Measurements from ENCODE around the gene PRKG1.

The PRKG1 gene

DNA sequence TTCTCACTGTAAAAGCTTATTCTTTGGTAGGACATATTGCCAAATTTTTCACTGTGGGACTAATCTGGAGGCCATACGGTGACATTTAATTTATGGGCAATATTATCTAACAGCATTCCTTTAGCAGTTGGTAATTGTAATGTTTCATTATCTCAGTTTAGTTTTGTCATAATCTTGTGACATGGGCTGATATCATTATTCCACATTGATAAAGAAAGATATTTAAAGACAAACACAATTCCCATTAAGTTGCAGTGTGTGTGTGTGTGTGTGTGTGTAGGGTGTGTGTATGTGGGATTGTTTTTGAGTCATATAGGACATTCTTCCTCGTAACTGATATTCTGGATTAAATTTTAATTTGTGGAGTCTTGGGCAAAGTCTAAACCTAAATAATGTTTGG, 238.5 kb downstream of the PRKG1 start:
- in situ Hi-C loops (cut with MboI; ENCODE audit: low pct_unique_long_range_greater_than_20kb, low sequenced_read_pairs, unreplicated experiment): no loop called here
- no peak for DNase-seq (ENCODE audit: low spot score)
- TF ChIP-seq, protein P1, sequence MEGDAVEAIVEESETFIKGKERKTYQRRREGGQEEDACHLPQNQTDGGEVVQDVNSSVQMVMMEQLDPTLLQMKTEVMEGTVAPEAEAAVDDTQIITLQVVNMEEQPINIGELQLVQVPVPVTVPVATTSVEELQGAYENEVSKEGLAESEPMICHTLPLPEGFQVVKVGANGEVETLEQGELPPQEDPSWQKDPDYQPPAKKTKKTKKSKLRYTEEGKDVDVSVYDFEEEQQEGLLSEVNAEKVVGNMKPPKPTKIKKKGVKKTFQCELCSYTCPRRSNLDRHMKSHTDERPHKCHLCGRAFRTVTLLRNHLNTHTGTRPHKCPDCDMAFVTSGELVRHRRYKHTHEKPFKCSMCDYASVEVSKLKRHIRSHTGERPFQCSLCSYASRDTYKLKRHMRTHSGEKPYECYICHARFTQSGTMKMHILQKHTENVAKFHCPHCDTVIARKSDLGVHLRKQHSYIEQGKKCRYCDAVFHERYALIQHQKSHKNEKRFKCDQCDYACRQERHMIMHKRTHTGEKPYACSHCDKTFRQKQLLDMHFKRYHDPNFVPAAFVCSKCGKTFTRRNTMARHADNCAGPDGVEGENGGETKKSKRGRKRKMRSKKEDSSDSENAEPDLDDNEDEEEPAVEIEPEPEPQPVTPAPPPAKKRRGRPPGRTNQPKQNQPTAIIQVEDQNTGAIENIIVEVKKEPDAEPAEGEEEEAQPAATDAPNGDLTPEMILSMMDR (IDR thresholded peaks at IDR 0.05; ENCODE audit: extremely low read depth, insufficient read depth, missing control alignments): no peak

DNA sequence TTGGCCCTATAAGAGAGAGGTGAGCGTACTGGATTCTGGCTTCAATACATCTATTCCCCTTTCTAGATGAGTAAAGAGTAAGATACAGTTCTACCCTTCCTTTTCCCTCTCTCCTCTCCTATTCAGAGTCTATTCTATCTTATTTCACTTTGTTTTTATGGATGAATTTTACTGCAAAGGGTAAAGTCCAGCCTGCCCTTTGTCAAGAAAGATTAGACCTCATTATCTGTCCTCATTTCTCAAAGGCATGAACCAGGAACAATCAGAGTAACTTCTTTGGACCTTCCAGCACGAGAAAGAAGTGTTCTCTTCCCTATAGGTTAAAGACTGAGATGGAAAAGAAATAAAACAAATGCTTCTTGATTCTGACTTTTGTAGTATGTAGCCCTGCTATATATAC, 239.0 kb downstream of the PRKG1 start:
- in situ Hi-C loops (cut with MboI; ENCODE audit: low pct_unique_long_range_greater_than_20kb, low sequenced_read_pairs, unreplicated experiment): no loop called here
- DNase-seq (ENCODE audit: low spot score): no peak
- TF ChIP-seq, protein P1 (IDR thresholded peaks at IDR 0.05; ENCODE audit: extremely low read depth, insufficient read depth, missing control alignments): no peak

DNA sequence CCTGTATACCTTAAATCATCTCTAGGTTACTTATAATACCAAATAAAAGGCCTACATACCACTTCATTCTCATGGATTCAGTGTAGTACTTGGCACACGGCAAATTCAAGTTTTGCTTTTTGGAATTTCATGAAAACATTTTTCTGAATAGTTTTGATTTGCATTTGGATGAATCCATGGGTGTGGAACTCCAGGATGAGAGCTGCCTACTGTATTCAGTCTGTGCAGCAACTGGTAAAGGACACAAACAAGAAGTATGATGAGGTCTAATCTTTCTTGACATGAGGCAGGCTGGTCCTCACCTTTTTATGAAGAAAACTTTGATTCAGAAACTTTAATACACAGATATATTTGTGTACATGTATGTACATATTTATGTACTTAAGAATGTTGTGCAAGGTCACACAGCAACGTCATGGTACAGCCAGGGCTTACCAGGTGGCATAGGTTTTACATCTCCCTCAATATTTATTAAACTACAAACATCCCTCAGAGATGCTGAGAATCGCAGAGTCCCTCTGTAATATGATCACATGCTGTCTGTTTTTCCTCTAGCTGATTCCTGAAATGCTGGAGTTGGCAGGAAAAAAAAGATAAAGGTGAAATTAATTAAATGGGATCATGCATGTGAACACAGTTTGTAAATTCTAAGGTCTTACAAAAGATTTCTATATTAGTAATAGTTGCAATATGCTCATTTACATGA, 239.6 kb downstream of the PRKG1 start:
- in situ Hi-C loops (cut with MboI; ENCODE audit: low pct_unique_long_range_greater_than_20kb, low sequenced_read_pairs, unreplicated experiment): no loop called here
- no peak for DNase-seq (ENCODE audit: low spot score)
- TF ChIP-seq, protein P1 (IDR thresholded peaks at IDR 0.05; ENCODE audit: extremely low read depth, insufficient read depth, missing control alignments): no peak

DNA sequence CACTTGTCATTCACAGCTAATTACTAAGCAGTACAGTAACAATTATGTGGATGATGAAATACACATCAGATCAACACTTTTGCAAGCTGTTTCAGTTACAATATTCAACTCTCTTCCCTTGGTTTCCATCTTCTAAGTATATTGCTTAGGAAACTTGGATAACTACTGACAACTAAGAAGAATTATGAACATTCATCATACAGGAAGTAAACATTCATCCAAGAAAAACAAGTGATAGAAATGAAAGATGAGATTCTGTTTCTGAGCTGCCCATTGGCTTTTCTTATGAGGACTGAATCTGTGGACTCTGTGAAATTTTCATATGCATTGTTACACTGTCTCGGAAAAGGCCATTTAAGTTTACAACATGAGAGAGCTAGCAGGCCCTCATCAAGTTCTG, 240.2 kb downstream of the PRKG1 start:
- TF ChIP-seq, protein P1 (IDR thresholded peaks at IDR 0.05; ENCODE audit: extremely low read depth, insufficient read depth, missing control alignments): no peak
- in situ Hi-C loops (cut with MboI; ENCODE audit: low pct_unique_long_range_greater_than_20kb, low sequenced_read_pairs, unreplicated experiment): no loop called here
- DNase-seq (ENCODE audit: low spot score): no peak

DNA sequence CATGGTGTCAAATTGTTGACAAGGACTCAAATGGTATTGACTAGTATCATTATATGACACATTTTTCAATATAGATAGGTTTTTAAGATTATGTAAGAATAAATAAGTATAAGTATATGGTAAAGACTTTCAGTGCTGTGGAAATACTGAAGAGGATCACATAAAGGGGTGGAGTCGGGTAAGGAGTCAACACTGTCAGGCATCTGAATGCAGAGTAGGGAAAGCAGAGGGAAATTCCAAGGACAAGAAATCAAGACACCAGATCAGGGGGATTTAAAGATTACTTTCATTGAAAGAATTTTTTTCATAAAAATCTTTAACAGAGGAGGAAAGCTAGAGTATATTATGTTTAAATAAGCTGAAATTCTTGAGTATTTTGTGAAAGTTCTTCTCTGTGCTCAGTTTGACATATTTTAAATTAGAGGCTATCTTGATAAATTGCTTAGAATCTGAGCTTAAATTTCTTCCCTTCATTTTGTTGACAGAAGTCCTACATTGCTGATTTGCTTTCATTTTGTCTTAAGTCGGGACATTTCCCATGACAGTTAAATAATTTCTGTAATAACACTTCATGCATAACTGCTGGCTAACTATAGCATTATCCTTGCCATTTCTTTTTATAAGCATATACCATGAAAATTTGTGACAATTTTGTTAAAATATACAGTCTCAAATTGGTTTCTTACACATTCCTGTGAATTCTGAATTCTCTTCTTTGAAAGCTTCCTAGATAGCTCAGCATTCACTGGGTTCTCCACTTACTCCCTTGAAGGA, 244.3 kb downstream of the PRKG1 start:
- TF ChIP-seq, protein P1 (IDR thresholded peaks at IDR 0.05; ENCODE audit: extremely low read depth, insufficient read depth, missing control alignments): no peak
- in situ Hi-C loops (cut with MboI; ENCODE audit: low pct_unique_long_range_greater_than_20kb, low sequenced_read_pairs, unreplicated experiment): no loop called here

DNA sequence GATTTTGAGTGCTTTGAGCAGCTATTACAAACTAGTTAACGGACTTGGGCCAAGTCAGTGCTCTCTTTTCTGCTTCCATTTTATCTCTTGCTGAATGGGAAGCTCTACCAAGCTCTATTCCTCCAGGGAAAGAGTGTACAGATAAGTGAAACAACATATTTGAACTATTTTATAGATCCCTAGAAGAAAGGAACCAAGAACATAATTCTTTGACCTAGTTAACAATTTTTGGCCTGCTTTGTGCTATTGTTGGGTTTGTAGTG, 244.8 kb downstream of the PRKG1 start:
- no peak for DNase-seq (ENCODE audit: low spot score)
- TF ChIP-seq, protein P1 (IDR thresholded peaks at IDR 0.05; ENCODE audit: extremely low read depth, insufficient read depth, missing control alignments): no peak
- in situ Hi-C loops (cut with MboI; ENCODE audit: low pct_unique_long_range_greater_than_20kb, low sequenced_read_pairs, unreplicated experiment): no loop called here

More for the DNA sequence above, 244.3 kb downstream of the PRKG1 start:
- no peak for DNase-seq (ENCODE audit: low spot score)
